G401.6 (cell line): Measurements from ENCODE around the gene UBN2.
A peak's percentile ranks its signal among the peaks of the same experiment; 100 is the strongest.

ENCODE experiments used
- FAIRE-seq: peaks from 2 replicates; lab custom pipeline; 2012; peaks lifted over from hg19 to GRCh38; lab: Jason Lieb, UNC

The UBN2 gene

GRCh38 chr7:139232377-139232717, 1.3 kb downstream of the UBN2 start:
- no peak for FAIRE-seq

GRCh38 chr7:139232904-139233303, 1.9 kb downstream of the UBN2 start:
- FAIRE-seq: peak; percentile 78

GRCh38 chr7:139241258-139241657, 10.2 kb downstream of the UBN2 start:
- FAIRE-seq: no peak

- no peak for FAIRE-seq
Measured at GRCh38 chr7:139242741-139243281, 11.8 kb downstream of the UBN2 start.

- no peak for FAIRE-seq
Measured at GRCh38 chr7:139245401-139245800, 14.4 kb downstream of the UBN2 start.

GRCh38 chr7:139246494-139246893, 15.5 kb downstream of the UBN2 start:
- no peak for FAIRE-seq

GRCh38 chr7:139246905-139247304, 15.9 kb downstream of the UBN2 start:
- FAIRE-seq: no peak

GRCh38 chr7:139249179-139249810, 18.3 kb downstream of the UBN2 start:
- no peak for FAIRE-seq

- no peak for FAIRE-seq
Measured at GRCh38 chr7:139252451-139252850, 21.4 kb downstream of the UBN2 start.

- FAIRE-seq: no peak
Measured at GRCh38 chr7:139254281-139254680, 23.2 kb downstream of the UBN2 start.

GRCh38 chr7:139254728-139255127, 23.7 kb downstream of the UBN2 start:
- no peak for FAIRE-seq

GRCh38 chr7:139255290-139255689, 24.3 kb downstream of the UBN2 start:
- no peak for FAIRE-seq

- FAIRE-seq: no peak
Measured at GRCh38 chr7:139259142-139259541, 28.1 kb downstream of the UBN2 start.

- no peak for FAIRE-seq
Measured at GRCh38 chr7:139264220-139264619, 33.2 kb downstream of the UBN2 start.

GRCh38 chr7:139265673-139266072, 34.6 kb downstream of the UBN2 start:
- FAIRE-seq: no peak

- no peak for FAIRE-seq
Measured at GRCh38 chr7:139271718-139272628, 40.9 kb downstream of the UBN2 start.

- no peak for FAIRE-seq
Measured at GRCh38 chr7:139284252-139284896, 53.3 kb downstream of the UBN2 start.

- no peak for FAIRE-seq
Measured at GRCh38 chr7:139286144-139286543, 55.1 kb downstream of the UBN2 start.

- no peak for FAIRE-seq
Measured at GRCh38 chr7:139292821-139293220, 61.8 kb downstream of the UBN2 start.

- FAIRE-seq: no peak
Measured at GRCh38 chr7:139293534-139293933, 62.5 kb downstream of the UBN2 start.

GRCh38 chr7:139294241-139294640, 63.2 kb downstream of the UBN2 start:
- no peak for FAIRE-seq

- FAIRE-seq: no peak
Measured at GRCh38 chr7:139294951-139295575, 64.0 kb downstream of the UBN2 start.

GRCh38 chr7:139297795-139298194, 66.8 kb downstream of the UBN2 start:
- no peak for FAIRE-seq
